SK-N-SH treated with all-trans-retinoic acid at 6 μM for 48 hours (cell line): ENCODE measurements around the gene TROAP.

Experiments used
- CSRNP3 ChIP-seq: fragments of 250-450 bp; sonication (Bioruptor Pico); IDR thresholded peaks from 2 replicates; pipeline ENCODE4 v1.5.1; 2021; ENCODE audit warnings: mild to moderate bottlenecking, moderate library complexity
- ISL1 ChIP-seq: fragments of 250-450 bp; sonication (Bioruptor Pico); IDR thresholded peaks from 2 replicates; pipeline ENCODE4 v2.1.2; 2022; ENCODE audit warnings: mild to moderate bottlenecking, moderate library complexity
- OSR1 ChIP-seq: fragments of 250-450 bp; sonication (Bioruptor Pico); IDR thresholded peaks from 2 replicates; pipeline ENCODE4 v1.8.0; 2022; ENCODE audit warnings: moderate library complexity, mild to moderate bottlenecking, inconsistent platforms
- PATZ1 ChIP-seq: fragments of 250-450 bp; sonication (Bioruptor Pico); IDR thresholded peaks from 2 replicates; pipeline ENCODE4 v1.8.0; 2020; ENCODE audit warnings: mild to moderate bottlenecking, moderate library complexity, borderline replicate concordance
- SNAI2 ChIP-seq: fragments of 250-450 bp; sonication (Bioruptor Pico); IDR thresholded peaks from 2 replicates; pipeline ENCODE4 v1.5.0; 2020; ENCODE audit warnings: mild to moderate bottlenecking, moderate library complexity
- ZNF8 ChIP-seq: fragments of 450-650 bp; formaldehyde crosslinking; IDR thresholded peaks from 2 replicates; pipeline ENCODE4 v1.5.0; 2020; ENCODE audit warnings: mild to moderate bottlenecking, moderate library complexity

- TF ChIP-seq CSRNP3 (CRISPR knock-in tag), result no peak
- TF ChIP-seq SNAI2 (CRISPR knock-in tag), result no peak
- TF ChIP-seq PATZ1 (CRISPR knock-in tag), result no peak
- no peak for TF ChIP-seq ISL1 (CRISPR knock-in tag)
- TF ChIP-seq OSR1 (CRISPR knock-in tag), result no peak
- TF ChIP-seq ZNF8 (CRISPR knock-in tag), result no peak
Observed at GRCh38 chr12:49369411-49370145, 46.5 kb downstream of the TROAP start.
